HG03097 (cell line): ENCODE results near the gene ATAT1.

ENCODE experiments used
- ATAC-seq: cut with Tn5 transposase; IDR thresholded peaks from one replicate; pipeline ENCODE4 v1.9.1; 2021; ENCODE audit not compliant: unreplicated experiment, low FRiP score

Gene ATAT1

DNA sequence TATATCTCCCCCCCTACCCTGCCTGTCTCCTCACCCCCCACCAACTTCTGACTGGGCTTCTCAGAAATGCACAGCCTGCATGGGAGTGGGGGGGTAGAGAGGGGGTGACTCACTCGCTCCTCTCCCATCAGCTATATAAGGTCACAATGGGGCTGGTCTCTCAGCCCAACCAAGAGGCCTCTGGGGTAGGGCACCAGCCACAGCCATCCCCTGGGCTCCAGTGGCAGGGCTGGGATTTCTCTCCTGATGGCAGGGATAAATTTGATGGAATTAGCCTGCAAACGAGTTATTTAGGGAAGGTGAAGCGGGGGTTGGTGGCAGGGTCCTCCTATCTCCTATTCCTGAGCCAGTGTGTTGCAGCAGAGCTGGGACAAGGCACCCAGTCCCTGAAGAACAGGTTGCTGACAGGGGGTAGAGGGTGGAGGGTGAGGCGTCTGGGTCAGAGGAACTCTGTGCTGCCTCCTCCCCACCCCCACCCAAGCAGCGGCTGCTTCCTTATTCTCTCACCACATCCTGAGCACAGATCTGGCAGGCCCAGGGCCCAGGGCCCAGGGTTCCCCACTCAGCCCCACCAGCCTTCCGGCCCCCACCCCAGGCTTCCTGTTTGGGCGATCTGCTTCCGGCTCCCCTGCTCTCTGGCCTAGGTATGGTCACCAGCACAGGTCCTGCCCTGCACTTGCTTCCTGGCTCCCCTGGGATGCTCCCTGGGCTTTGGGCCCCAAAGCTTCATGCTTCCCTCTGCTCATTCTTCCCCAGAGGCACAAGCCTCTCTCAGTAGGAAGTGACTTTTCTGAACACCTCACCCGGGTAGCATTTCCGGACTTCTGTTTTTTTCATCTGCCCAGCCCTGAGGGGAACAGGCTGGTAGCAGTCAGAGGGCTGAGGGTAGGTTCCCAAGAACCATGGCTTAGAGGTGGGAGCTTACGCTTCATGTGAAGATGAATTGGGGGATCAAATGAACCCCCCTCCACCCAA, 55.8 kb downstream of the ATAT1 start:
- ATAC-seq = peak; percentile 28

GRCh38 chr6:30683183-30683979, 56.7 kb downstream of the ATAT1 start:
- ATAC-seq = no peak

GRCh38 chr6:30683980-30684338, 57.3 kb downstream of the ATAT1 start:
- no peak for ATAC-seq

DNA sequence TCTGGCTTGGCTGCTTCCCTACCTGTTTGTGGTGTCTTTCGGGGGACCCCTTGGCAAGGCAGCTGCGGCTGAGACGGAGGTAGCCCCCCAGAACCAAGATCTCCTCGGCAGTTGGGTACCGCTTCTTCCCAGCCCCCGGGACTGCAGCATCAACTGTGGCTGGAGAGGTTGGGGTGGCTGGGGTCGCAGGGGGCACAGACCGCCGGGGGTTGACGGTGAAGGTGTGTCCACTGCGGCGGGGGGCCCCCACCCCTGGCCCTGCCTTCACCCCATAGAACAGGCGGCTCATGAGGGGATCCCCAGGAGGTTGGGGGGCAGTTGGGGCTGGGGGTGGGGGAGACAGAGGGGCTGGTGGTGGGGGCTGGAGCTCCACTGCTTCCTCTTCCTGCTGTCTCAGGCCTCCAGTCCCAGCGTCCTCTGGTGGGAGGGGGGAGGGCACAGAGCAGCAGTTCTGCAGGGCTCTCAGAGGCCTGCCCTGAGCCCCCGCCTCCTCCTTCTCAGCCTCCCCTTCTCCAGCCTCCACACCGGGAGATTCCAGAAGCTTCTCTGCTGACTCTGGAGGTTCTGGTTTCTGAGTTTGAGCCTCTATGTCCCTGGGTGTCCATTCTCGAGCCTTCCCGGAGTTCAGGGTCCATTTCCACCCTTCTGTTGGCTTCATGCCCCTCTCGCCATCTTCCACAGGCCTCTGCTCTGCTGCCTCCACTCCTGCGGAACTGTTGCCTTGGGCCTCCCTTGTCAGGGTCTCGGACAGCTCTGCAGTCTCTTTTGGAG, 57.9 kb downstream of the ATAT1 start:
- ATAC-seq = no peak

DNA sequence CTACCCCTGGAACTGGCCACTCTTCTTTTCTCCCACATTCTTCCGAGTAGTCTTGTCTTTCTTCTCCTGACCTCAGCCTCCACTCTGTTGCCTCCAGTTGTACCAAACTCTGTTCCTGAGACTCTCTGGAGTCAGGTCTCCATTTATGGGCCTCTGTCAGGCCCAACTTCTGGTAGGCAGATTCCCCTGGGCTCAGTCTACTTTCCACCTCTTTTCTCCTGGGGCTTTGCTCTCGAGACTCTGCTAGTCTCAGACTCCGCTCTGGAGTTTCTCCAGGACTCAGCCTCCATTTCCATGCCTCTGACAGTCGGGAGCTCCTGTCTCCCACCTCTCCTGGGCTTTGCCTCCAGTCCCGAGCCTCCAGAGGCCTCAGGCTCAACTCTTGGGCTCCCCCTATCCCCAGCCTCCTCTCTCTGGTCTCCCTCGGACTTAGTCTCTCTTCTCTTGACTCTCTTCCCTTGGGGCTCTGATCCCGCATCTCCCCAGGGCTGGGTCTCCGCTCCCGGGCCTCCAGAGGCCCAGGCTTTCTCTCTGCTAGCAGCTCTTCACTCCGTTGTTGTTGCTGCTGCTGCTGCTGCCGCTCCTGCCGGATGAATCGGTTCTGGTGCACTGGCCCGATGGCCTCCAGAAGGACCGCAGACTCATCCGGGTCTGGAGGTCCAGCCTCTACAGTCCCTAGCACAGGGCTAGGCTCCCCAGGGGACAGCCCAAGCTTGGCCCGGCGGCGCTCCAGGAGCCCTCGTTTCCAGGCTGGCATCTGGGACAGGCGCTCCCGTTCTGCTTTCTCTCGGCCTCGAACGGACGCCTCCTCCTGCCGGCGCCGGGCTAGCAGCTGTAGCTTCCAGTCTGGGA, 58.7 kb downstream of the ATAT1 start:
- ATAC-seq = no peak

DNA sequence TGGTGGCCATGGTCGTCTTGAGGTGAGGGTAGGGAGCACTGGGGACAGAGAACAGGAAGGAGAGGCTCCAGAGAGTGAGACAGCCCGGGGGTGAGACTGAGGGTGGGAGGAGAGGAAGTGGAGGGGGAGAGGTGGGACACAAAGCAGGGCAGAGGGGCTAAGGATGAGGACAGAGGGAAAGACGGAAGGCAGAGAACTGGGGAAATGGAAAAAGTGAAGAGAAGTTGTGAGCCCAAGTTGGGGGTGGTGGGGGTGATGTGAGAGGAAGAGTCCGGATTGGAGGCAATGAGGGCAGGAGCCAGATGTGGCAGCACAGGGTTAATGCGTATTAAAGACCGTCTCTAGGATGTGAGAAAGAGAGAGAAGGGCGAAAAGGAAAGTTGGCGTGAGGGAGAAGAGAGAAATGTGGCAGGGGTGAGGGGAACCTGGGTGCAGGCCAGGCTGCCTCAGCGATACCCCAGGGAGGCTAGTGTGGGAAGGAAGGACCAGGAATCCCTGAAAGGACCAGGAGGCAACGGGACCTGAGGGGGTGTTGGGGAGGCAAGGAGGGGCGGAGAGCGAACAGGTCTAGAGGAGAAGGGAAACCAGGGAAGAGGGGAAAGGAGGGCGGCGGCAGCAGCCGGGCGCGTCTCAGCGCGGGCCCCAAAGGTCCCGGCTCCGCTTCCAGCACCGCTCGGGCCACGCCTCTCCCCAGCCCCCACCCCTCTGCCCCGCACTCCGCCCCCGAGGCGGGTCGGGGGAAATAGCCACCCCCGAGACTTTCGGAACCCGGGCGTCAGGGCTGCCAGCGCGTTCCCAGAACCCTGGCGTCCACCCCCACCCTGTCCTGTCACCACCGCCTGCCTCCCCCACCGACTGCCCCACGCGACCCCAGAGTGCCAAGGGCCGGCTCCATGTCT, 59.6 kb downstream of the ATAT1 start, which contains the start of gene PPP1R18:
Gene PPP1R18 (minus strand): TSS at position 637 of the 899 bp plus-strand sequence. CDS start 627 bp downstream, at position 10.
- peak; percentile 15 for ATAC-seq

- ATAC-seq = peak; percentile 49
Measured at GRCh38 chr6:30686908-30687658, 60.4 kb downstream of the ATAT1 start.

GRCh38 chr6:30687659-30688431, 61.2 kb downstream of the ATAT1 start:
- ATAC-seq = no peak

DNA sequence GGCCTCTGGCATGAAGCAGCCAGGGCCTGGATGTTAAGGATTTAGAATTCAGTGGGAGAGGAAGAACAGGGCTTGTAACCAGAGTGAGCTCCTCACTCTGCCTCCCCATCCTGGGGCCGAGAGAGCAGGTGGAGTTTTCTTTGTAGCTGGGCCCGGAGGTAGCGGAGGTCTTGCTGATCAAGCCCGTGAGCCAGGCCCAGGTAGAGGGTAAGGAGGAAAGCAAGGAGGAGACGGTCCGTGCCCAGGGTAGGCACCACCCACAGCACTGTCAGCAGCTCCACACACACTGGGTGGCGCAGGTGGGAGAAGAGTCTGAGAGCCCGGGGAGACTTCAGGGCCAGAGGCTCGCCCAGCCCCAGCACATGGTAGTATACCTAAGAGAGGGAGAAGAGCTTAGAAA, 61.9 kb downstream of the ATAT1 start:
- ATAC-seq = no peak

DNA sequence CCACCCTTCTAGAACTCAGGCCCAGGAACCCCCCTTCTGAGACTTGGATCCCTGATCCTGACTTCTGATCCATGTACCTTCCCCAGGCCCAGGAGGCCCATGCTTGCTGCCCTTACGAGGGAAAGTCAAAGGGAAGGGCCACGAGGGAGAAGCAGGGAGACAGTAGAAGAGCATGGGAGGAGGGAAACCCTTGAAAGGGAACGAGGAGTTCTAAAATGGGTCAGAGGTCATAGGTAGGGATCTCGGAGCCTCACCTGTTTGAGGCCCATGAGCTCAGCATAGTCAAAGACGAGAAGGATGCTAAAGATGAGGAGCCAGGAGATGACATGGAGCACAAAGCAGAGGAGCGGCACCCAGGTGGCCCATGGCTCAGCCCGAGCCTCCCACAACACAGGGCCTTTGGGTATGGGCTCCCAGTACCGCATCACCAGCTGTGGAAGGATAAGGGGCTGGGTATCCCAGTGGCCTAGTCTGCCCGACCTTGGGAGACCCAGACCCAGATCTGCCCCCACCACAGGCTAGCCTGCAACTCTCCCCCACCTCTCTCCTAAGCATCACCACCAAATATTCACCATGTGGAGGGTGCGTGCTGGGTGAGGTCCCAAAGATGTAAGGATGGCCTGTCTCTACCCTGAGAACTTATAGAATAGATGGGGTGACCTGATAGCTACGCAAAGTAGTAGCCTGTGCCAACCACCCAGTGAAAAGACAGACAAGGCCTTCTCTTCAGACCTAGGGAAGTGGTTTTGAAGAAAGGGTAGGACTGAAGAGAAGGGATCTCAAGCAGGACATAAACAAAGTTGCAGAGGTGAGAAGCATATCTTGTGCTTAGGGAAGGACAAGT, 62.6 kb downstream of the ATAT1 start:
- ATAC-seq = no peak

DNA sequence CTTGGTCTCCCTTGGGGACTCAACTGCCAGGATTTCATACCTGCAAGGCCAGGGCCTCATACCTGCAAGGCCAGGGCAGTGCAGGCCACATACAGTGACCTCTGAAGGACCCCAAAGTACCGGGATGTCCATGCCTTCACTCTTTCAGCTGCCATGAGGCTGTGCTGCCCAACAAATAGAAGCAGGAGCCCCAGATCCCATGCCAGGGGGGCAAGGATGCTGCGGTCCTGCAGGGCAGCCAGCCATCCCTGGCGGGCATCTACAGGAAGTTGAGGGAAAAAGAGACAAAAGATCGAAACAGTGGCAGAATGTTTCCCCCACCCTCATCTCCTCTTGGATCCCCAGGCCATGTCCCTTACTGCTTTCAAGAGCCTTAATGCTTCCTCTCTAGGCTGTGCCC, 63.3 kb downstream of the ATAT1 start:
- no peak for ATAC-seq

- ATAC-seq = no peak
Measured at GRCh38 chr6:30690403-30691207, 63.9 kb downstream of the ATAT1 start, which contains the start of gene NRM. NRM (minus strand) TSS chr6:30690984; CDS start chr6:30690974, 10 bp downstream.

DNA sequence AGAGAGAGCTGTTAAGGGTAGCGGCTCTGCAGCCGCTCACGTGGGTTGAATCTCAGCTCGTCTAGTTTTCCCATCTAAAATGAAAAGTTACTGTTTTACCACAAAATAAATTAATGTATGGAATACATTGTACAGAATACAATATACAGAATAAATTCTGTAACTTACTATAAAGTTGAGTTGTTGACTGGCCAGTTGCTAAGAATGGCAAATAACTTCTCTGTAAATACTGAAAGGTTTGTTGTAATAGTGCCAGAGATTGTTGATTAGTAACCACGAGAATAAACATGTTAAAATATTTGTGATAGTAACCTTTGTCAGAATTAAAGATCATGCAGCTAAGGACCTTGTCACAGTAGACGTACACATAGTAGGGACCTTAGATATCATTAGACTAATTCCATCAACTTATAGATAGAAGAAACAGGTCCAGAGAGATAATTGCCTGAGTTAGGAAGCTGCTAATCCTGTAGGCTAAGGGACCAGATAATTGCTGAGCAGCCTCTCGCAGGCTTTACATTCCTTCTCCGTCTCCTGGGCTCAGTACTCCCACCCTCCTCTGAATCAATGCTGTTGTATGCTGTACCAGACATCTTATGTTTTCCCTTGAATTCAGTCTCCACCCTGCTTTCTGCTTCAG, 64.7 kb downstream of the ATAT1 start:
- no peak for ATAC-seq
